ENCODE data around the gene RRAD. TPM values are rescaled to one million over a fixed set of nuclear protein-coding genes. Genes with fewer than 3 reads are reported as not detected.
"Not testable (repeated sequence)": the region's sequence is repeated elsewhere in the genome, so short reads cannot be mapped to it uniquely, and the experiment has no call there.

RRAD gene
- total and polyA plus RNA-seq, 2 donors, result 0.85 to 13.3 TPM

DNA sequence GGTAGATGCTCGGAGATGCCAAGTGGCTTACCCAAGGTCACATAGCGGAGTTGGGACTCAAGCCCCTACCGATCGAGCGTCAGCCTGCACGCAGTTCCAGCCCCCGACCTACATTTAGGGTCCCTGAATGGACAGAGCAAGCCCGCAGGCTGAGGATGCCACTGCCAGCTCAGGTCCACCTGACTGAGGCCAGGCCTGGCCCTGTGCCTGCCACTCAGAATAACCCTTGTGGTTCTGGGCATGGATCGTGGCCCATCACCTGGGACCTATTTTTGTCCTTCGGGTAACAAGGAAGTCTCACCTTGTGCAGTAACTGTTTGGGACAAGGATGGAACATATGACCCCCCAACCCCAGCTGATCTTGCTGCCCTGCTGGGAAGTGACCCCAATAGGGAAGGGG lies 23.7 kb downstream of the RRAD start:
- Histone ChIP-seq H3K36me3 (ENCODE audit: control insufficient read depth in 2 of 2, insufficient read depth in 2 of 2, low read length in 1 of 2) (no peaks in the 10 kb centered on the region), H3K27me3 (ENCODE audit: control insufficient read depth in 2 of 2, insufficient read depth in 1 of 2, low read length in 1 of 2) (peaks cover 0 to 14% of the 10 kb centered on the region in 2 donors), H3K4me3 (ENCODE audit: low read length in 2 of 2) (no peak overlapping the region), H3K27ac (ENCODE audit: low read depth in 1 of 2, low read length in 1 of 2) (no peak overlapping the region), H3K4me1 (ENCODE audit: control insufficient read depth in 2 of 2, insufficient read depth in 2 of 2, low read length in 2 of 2) (peaks cover 0 to 6% of the 10 kb centered on the region in 2 donors), H3K9me3 (ENCODE audit: control insufficient read depth in 2 of 2, insufficient read depth in 1 of 2, low read length in 1 of 2) (no peaks in the 10 kb centered on the region)
- DNase-seq (ENCODE audit: low read depth in 6 of 9, low spot score in 9 of 9), result no peak
- 97% methylated on average over 10 of the region's 10 CpGs for WGBS

DNA sequence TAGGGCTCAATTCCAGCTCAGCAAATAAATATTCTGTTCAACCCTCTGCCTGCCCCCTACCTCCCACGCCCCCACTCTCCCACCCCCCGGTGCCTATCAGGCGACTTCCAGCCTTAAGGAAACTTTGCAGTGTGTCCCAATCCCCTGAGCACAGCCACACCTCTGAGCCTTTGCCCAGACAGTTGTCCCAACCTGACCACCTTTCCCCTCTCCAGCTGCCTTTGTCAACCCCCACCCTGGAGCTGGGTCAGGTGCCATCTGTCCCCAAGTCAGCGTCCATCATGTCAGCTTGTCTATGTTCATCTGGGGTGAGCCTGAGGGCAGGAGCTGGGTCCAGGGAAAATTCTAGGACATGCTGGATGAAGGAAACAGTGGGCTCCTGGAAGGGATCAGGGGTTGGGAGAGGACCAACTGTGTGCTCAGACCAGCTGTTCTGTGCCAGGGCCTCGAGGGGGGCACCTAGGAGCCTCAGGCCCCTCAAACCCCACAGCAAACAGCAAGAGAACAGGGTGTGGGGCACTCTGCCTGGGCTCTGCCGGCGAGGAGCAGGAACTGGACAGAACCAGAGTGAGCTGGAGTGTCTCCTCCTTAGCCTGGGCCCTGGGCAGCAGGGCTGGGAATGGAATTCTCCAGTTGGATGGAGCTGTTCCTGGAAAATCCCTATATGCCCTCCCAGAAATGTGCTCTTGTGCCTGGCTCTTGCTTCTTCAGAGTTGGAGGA lies 24.5 kb downstream of the RRAD start:
- no peak overlapping the region for H3K4me3 ChIP-seq (ENCODE audit: low read length in 2 of 2)
- WGBS, result 87% methylated on average over 7 of the region's 7 CpGs
- DNase-seq (ENCODE audit: low read depth in 6 of 9, low spot score in 9 of 9), result no peak
- no peaks in the 10 kb centered on the region for H3K9me3 ChIP-seq (ENCODE audit: control insufficient read depth in 2 of 2, insufficient read depth in 1 of 2, low read length in 1 of 2)
- peaks cover 0 to 4% of the 10 kb centered on the region in 2 donors for H3K4me1 ChIP-seq (ENCODE audit: control insufficient read depth in 2 of 2, insufficient read depth in 2 of 2, low read length in 2 of 2)
- peaks cover 0 to 14% of the 10 kb centered on the region in 2 donors for H3K27me3 ChIP-seq (ENCODE audit: control insufficient read depth in 2 of 2, insufficient read depth in 1 of 2, low read length in 1 of 2)
- H3K36me3 ChIP-seq (ENCODE audit: control insufficient read depth in 2 of 2, insufficient read depth in 2 of 2, low read length in 1 of 2), result no peaks in the 10 kb centered on the region
- no peak overlapping the region for H3K27ac ChIP-seq (ENCODE audit: low read depth in 1 of 2, low read length in 1 of 2)

DNA sequence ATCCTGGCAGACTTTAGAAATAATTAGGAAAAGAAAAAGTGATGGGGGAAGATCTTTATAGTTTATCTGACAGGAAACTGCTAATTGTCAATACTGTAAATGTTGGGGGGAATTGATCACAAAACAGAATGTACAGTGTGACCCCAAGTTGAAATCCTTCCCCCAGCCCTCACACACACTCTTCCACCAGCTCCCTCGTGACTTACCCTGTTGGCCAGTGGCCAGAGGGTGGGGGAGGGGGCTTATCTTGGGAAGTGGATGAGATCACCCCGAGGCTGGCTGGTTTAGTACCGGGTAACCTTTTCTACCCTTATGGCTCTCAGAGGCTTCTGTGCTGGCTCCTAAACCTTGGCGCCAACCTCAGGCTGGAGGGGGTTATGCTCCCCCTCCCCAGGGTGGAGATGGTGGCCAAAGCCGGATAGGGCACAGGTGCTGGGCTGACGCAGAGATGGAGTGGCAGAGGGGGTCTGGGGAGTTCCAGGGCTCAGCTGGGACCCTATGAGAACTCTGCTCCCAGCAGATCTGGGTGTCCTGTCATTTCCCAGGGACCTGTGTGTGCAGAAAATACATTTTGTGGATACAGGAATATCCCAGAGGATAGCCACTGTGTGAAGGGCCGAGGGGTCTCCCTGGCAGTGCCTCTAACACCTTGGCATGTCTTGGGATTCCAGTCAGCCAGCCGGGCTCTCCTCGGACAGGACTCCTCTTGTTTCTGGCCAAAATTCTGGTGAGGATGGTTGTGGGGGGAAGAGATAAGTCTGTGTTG lies 25.2 kb downstream of the RRAD start:
- no peak for DNase-seq (ENCODE audit: low read depth in 6 of 9, low spot score in 9 of 9)
- Histone ChIP-seq H3K27ac (ENCODE audit: low read depth in 1 of 2, low read length in 1 of 2) (no peak overlapping the region), H3K9me3 (ENCODE audit: control insufficient read depth in 2 of 2, insufficient read depth in 1 of 2, low read length in 1 of 2) (no peaks in the 10 kb centered on the region), H3K27me3 (ENCODE audit: control insufficient read depth in 2 of 2, insufficient read depth in 1 of 2, low read length in 1 of 2) (peaks cover 0 to 14% of the 10 kb centered on the region in 2 donors), H3K36me3 (ENCODE audit: control insufficient read depth in 2 of 2, insufficient read depth in 2 of 2, low read length in 1 of 2) (no peaks in the 10 kb centered on the region), H3K4me3 (ENCODE audit: low read length in 2 of 2) (no peak overlapping the region), H3K4me1 (ENCODE audit: control insufficient read depth in 2 of 2, insufficient read depth in 2 of 2, low read length in 2 of 2) (no peaks in the 10 kb centered on the region)
- 66% methylated on average over 9 of the region's 9 CpGs for WGBS

DNA sequence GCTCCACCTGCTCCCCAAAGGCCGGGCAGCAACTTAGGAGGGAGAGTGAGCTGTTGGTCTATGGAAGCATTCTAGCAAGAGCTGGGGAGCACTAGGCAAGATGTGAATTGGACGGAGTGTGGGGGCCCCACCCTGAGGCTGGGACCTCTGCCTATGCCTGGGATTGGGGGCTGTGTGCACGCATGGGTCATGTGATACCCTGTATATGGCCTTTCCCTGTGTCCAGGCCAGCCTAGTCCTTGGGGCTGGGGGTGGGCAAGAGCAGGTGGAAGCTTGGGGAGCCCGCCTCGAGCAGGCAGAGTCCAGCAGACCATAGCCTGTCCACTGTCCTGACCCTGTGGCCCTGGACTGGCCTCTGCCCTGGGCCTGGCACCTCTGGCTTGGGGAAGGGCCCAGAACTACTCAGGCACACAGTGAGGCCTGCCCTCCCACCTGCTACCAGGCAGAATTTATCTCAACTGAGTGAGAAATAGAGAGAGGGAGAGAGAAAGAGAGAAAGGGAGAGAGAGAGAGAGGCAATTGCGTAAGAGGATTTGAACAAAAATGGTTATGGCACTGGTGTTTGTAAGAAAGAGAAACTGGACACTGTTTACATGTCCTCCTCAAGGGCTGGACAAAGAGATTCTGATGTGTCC lies 25.9 kb downstream of the RRAD start:
- 96% methylated on average over 6 of the region's 6 CpGs for WGBS
- Histone ChIP-seq H3K4me1 (ENCODE audit: control insufficient read depth in 2 of 2, insufficient read depth in 2 of 2, low read length in 2 of 2) (no peaks in the 10 kb centered on the region), H3K4me3 (ENCODE audit: low read length in 2 of 2) (no peak overlapping the region), H3K9me3 (ENCODE audit: control insufficient read depth in 2 of 2, insufficient read depth in 1 of 2, low read length in 1 of 2) (no peaks in the 10 kb centered on the region), H3K27ac (ENCODE audit: low read depth in 1 of 2, low read length in 1 of 2) (no peak overlapping the region), H3K36me3 (ENCODE audit: control insufficient read depth in 2 of 2, insufficient read depth in 2 of 2, low read length in 1 of 2) (no peaks in the 10 kb centered on the region), H3K27me3 (ENCODE audit: control insufficient read depth in 2 of 2, insufficient read depth in 1 of 2, low read length in 1 of 2) (peaks cover 0 to 14% of the 10 kb centered on the region in 2 donors)
- DNase-seq (ENCODE audit: low read depth in 6 of 9, low spot score in 9 of 9), result no peak

DNA sequence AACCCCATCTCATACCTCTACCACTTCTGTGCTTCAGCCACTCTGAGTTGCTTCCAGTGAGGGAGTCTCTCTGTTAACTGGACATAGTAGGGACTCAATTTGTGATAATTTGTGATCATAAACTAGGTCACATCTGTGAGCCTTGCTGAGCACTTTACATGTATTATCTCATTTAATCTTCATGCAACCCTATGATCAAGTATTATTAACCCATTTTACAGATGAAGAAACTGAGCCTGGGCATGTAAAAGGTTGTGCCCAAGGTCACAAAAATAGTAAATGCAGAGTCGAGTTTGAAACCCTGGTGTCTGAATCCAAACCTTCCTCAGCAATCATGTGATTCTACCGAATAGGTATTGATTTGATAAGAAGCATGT lies 26.4 kb downstream of the RRAD start:
- no peak for DNase-seq (ENCODE audit: low read depth in 6 of 9, low spot score in 9 of 9)
- Histone ChIP-seq H3K9me3 (ENCODE audit: control insufficient read depth in 2 of 2, insufficient read depth in 1 of 2, low read length in 1 of 2) (no peaks in the 10 kb centered on the region), H3K36me3 (ENCODE audit: control insufficient read depth in 2 of 2, insufficient read depth in 2 of 2, low read length in 1 of 2) (no peaks in the 10 kb centered on the region), H3K27me3 (ENCODE audit: control insufficient read depth in 2 of 2, insufficient read depth in 1 of 2, low read length in 1 of 2) (peaks cover 0 to 14% of the 10 kb centered on the region in 2 donors), H3K4me3 (ENCODE audit: low read length in 2 of 2) (no peak overlapping the region), H3K27ac (ENCODE audit: low read depth in 1 of 2, low read length in 1 of 2) (no peak overlapping the region), H3K4me1 (ENCODE audit: control insufficient read depth in 2 of 2, insufficient read depth in 2 of 2, low read length in 2 of 2) (no peaks in the 10 kb centered on the region)
- 95% methylated on average over 2 of the region's 2 CpGs for WGBS

DNA sequence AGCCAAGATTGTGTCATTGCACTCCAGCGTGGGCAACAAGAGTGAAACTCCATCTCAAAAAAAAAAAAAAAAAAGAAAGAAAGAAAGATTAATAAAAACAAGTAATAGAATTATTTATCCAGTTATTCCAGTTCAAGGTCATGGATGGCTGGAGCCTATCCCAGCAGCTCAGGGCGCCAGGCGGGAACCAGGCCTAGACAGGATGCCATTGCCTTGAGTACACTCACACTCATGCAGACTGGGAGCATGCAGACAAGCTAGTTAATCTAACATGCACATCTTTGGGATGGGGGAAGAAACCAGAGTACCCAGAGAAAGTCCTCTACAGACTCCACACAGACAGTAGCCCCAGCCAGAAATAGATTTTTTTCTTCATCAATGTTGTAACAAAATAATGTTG lies 27.1 kb downstream of the RRAD start:
- Histone ChIP-seq H3K36me3 (ENCODE audit: control insufficient read depth in 2 of 2, insufficient read depth in 2 of 2, low read length in 1 of 2) (no peaks in the 10 kb centered on the region), H3K27me3 (ENCODE audit: control insufficient read depth in 2 of 2, insufficient read depth in 1 of 2, low read length in 1 of 2) (peaks cover 0 to 14% of the 10 kb centered on the region in 2 donors), H3K4me1 (ENCODE audit: control insufficient read depth in 2 of 2, insufficient read depth in 2 of 2, low read length in 2 of 2) (no peaks in the 10 kb centered on the region), H3K4me3 (ENCODE audit: low read length in 2 of 2) (no peak overlapping the region), H3K27ac (ENCODE audit: low read depth in 1 of 2, low read length in 1 of 2) (no peak overlapping the region), H3K9me3 (ENCODE audit: control insufficient read depth in 2 of 2, insufficient read depth in 1 of 2, low read length in 1 of 2) (no peaks in the 10 kb centered on the region)
- no peak for DNase-seq (ENCODE audit: low read depth in 6 of 9, low spot score in 9 of 9)
- 95% methylated on average over 3 of the region's 3 CpGs for WGBS

DNA sequence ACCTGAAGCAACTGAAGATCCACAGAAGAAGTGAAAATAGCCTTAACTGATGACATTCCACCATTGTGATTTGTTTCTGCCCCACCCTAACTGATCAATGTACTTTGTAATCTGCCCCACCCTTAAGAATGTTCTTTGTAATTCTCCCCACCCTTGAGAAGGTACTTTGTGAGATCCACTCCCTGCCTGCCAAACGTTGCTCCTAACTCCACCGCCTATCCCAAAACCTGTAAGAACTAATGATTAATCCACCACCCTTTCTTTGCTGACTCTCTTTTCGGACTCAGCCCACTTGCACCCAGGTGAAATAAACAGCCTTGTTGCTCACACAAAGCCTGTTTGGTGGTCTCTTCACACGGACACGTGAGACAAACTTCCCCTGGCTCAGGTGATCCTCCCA lies 28.7 kb downstream of the RRAD start:
- peaks cover 0 to 14% of the 10 kb centered on the region in 2 donors for H3K27me3 ChIP-seq (ENCODE audit: control insufficient read depth in 2 of 2, insufficient read depth in 1 of 2, low read length in 1 of 2)
- not testable (repeated sequence) for H3K27ac ChIP-seq (ENCODE audit: low read depth in 1 of 2, low read length in 1 of 2); H3K4me1 ChIP-seq (ENCODE audit: control insufficient read depth in 2 of 2, insufficient read depth in 2 of 2, low read length in 2 of 2); H3K9me3 ChIP-seq (ENCODE audit: control insufficient read depth in 2 of 2, insufficient read depth in 1 of 2, low read length in 1 of 2); H3K4me3 ChIP-seq (ENCODE audit: low read length in 2 of 2); H3K36me3 ChIP-seq (ENCODE audit: control insufficient read depth in 2 of 2, insufficient read depth in 2 of 2, low read length in 1 of 2); DNase-seq (ENCODE audit: low read depth in 6 of 9, low spot score in 9 of 9)
- WGBS, result 95% methylated on average over 5 of the region's 5 CpGs

DNA sequence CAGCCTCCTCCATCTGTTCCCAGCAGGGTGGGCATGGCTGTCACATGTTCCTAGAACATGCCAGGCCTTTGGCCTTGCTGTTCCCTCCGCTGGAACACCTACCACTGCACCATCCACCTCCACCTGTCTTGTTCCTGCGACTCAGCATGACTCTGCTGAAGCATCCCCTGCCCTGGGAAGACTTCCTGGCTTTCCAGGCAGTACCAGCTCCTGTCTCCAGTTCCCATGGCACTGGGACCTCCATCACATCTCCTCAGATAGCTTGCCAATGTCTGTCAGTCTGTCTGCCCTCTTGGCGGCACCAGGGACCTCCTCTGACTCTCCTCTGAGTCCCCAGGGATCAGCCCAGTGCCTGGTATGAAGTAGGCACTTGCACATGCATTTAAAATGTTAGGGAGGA lies 29.3 kb downstream of the RRAD start:
- no peak overlapping the region for H3K4me3 ChIP-seq (ENCODE audit: low read length in 2 of 2)
- no peaks in the 10 kb centered on the region for H3K36me3 ChIP-seq (ENCODE audit: control insufficient read depth in 2 of 2, insufficient read depth in 2 of 2, low read length in 1 of 2)
- no peak for DNase-seq (ENCODE audit: low read depth in 6 of 9, low spot score in 9 of 9)
- no peak overlapping the region for H3K27ac ChIP-seq (ENCODE audit: low read depth in 1 of 2, low read length in 1 of 2)
- H3K4me1 ChIP-seq (ENCODE audit: control insufficient read depth in 2 of 2, insufficient read depth in 2 of 2, low read length in 2 of 2), result no peaks in the 10 kb centered on the region
- WGBS, result 96% methylated on average over 3 of the region's 3 CpGs
- peaks cover 0 to 11% of the 10 kb centered on the region in 2 donors for H3K27me3 ChIP-seq (ENCODE audit: control insufficient read depth in 2 of 2, insufficient read depth in 1 of 2, low read length in 1 of 2)
- no peaks in the 10 kb centered on the region for H3K9me3 ChIP-seq (ENCODE audit: control insufficient read depth in 2 of 2, insufficient read depth in 1 of 2, low read length in 1 of 2)

DNA sequence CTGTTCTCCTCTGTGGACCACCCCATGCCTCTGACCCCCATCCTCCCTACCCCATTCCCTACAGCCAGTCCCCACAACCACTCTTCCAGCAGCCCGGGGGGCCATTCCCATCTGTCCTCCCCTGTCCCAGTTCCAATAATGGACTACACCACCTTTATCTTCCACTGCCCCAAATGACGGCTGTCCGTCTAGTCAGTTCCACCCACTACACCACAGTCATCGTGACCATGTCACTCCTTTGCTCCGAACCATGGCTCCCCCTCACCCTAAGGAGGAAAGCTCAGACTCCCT lies 29.7 kb downstream of the RRAD start:
- 98% methylated on average over 5 of the region's 5 CpGs for WGBS
- no peak for DNase-seq (ENCODE audit: low read depth in 6 of 9, low spot score in 9 of 9)

More for the DNA sequence above, 29.7 kb downstream of the RRAD start:
- Histone ChIP-seq H3K4me3 (ENCODE audit: low read length in 2 of 2) (no peak overlapping the region), H3K4me1 (ENCODE audit: control insufficient read depth in 2 of 2, insufficient read depth in 2 of 2, low read length in 2 of 2) (no peaks in the 10 kb centered on the region), H3K36me3 (ENCODE audit: control insufficient read depth in 2 of 2, insufficient read depth in 2 of 2, low read length in 1 of 2) (no peaks in the 10 kb centered on the region), H3K27me3 (ENCODE audit: control insufficient read depth in 2 of 2, insufficient read depth in 1 of 2, low read length in 1 of 2) (peaks cover 0 to 8% of the 10 kb centered on the region in 2 donors), H3K9me3 (ENCODE audit: control insufficient read depth in 2 of 2, insufficient read depth in 1 of 2, low read length in 1 of 2) (no peaks in the 10 kb centered on the region), H3K27ac (ENCODE audit: low read depth in 1 of 2, low read length in 1 of 2) (no peak overlapping the region)
